Fibroblast of lung (primary cell): Measurements from ENCODE around the gene KCTD15. TPM values are rescaled to one million over a fixed set of nuclear protein-coding genes. Genes with fewer than 3 reads are reported as not detected.

ENCODE experiments used
- DNase-seq, 2 donors: peaks; one replicate each; pipeline versions ENCODE4 v3.0.0 to v3.0.0-alpha.2; 2010; ENCODE audit warnings: low read depth in 2 of 2
- H2AFZ ChIP-seq: 2 replicates; pipeline ENCODE4 v1.5.1; 2012; ENCODE audit warnings: low read length, control low read depth, inconsistent platforms
- H3K27ac ChIP-seq: 2 replicates; pipeline ENCODE4 v1.5.1; 2011; ENCODE audit warnings: low read length, control low read depth; ENCODE audit not compliant: insufficient read depth
- H3K27me3 ChIP-seq: 2 replicates; pipeline ENCODE4 v1.5.1; 2011; ENCODE audit warnings: mild to moderate bottlenecking, low read length; ENCODE audit not compliant: control insufficient read depth, insufficient read depth
- H3K36me3 ChIP-seq: 2 replicates; pipeline ENCODE4 v1.5.1; 2011; ENCODE audit warnings: low read length; ENCODE audit not compliant: control insufficient read depth, insufficient read depth
- H3K4me1 ChIP-seq: 2 replicates; pipeline ENCODE4 v1.5.1; 2011; ENCODE audit warnings: low read length; ENCODE audit not compliant: control insufficient read depth, insufficient read depth; ENCODE audit errors: extremely low read depth
- H3K4me2 ChIP-seq: 2 replicates; pipeline ENCODE4 v1.5.1; 2011; ENCODE audit warnings: low read length, control low read depth; ENCODE audit not compliant: insufficient read depth; ENCODE audit errors: extremely low read depth
- H3K4me3 ChIP-seq, 4 experiments: fragments of 200-600 bp in 1 of 4; sonication (generic) in 1 of 4; replicated peaks in 1 of 4; 2 replicates each; pipeline ENCODE4 v1.5.1; 2011 to 2016; ENCODE audit warnings: low read length in 4 of 4, low read depth in 3 of 4, mild to moderate bottlenecking in 3 of 4, control low read depth in 2 of 4, inconsistent platforms in 1 of 4, mixed read lengths in 1 of 4; ENCODE audit not compliant: insufficient read depth in 1 of 4; ENCODE audit errors: control extremely low read depth in 1 of 4
- H3K79me2 ChIP-seq: 2 replicates; pipeline ENCODE4 v1.5.1; 2012; ENCODE audit warnings: mild to moderate bottlenecking, low read length, inconsistent platforms; ENCODE audit not compliant: control insufficient read depth, insufficient read depth
- H3K9ac ChIP-seq: 2 replicates; pipeline ENCODE4 v1.5.1; 2011; ENCODE audit warnings: mild to moderate bottlenecking, low read length, control low read depth; ENCODE audit not compliant: insufficient read depth
- H3K9me3 ChIP-seq: 2 replicates; pipeline ENCODE4 v1.5.1; 2012; ENCODE audit warnings: low read depth, low read length; ENCODE audit not compliant: control insufficient read depth, insufficient read depth
- H4K20me1 ChIP-seq: 2 replicates; pipeline ENCODE4 v1.5.1; 2011; ENCODE audit warnings: low read length; ENCODE audit not compliant: control insufficient read depth, insufficient read depth; ENCODE audit errors: extremely low read depth
- CTCF ChIP-seq, 2 donors: IDR thresholded peaks in 1 of 2; conservative IDR thresholded peaks in 1 of 2; 1 replicate in 1 of 2; 2 replicates in 1 of 2; pipeline ENCODE4 v1.5.1; 2011 to 2012; ENCODE audit warnings: low read length in 2 of 2, control low read depth in 1 of 2, inconsistent platforms in 1 of 2, low read depth in 1 of 2, mild to moderate bottlenecking in 1 of 2
- EZH2 ChIP-seq: IDR thresholded peaks from 2 replicates; pipeline ENCODE4 v1.5.1; 2012; ENCODE audit warnings: low read length, control low read depth, mild to moderate bottlenecking; ENCODE audit errors: missing control alignments
- polyA plus RNA-seq, 2 donors: library from polyadenylated mRNA; depleted of rRNA in 1 of 2; stranded (reverse) in 1 of 2; unstranded in 1 of 2; fragments of >200 nt; gene quantifications; 2 replicates each; pipeline ENCODE4 v1.2.1, GENCODE V29; 2011 to 2012; ENCODE audit warnings: missing spikeins in 1 of 2
- total RNA-seq: library from RNA; depleted of rRNA; stranded (reverse); fragments of >200 nt; gene quantifications from 2 replicates; pipeline ENCODE4 v1.2.1, GENCODE V29; 2014

Gene KCTD15
- total and polyA plus RNA-seq, 2 donors (not counting 1 experiment from before 2014, with no cell fraction given) = 3.3 to 9.7 TPM

GRCh38 chr19:33772858-33773180 is 23.9 kb upstream of the KCTD15 start:
- Histone ChIP-seq H3K36me3 (no peaks in the 10 kb centered on the region), H3K4me1 (no peaks in the 10 kb centered on the region), H3K4me2 (no peak overlapping the region), H3K4me3 (no peak overlapping the region), H3K9me3 (no peaks in the 10 kb centered on the region), H3K9ac (no peak overlapping the region), H4K20me1 (no peaks in the 10 kb centered on the region), H3K27me3 (no peaks in the 10 kb centered on the region), H3K27ac (no peak overlapping the region), H3K79me2 (no peaks in the 10 kb centered on the region), H2AFZ (no peak overlapping the region)
- DNase-seq = no peak
- no peak for TF ChIP-seq EZH2
- no peak for TF ChIP-seq CTCF (conservative IDR thresholded peaks at IDR 0.05 in 1 of 2, IDR thresholded peaks at IDR 0.05 in 1 of 2; ENCODE audit: low read depth in 1 of 2, low read length in 2 of 2)

- Histone ChIP-seq H2AFZ (no peak overlapping the region), H3K4me1 (no peaks in the 10 kb centered on the region), H3K4me3 (no peak overlapping the region), H3K9ac (no peak overlapping the region), H3K36me3 (no peaks in the 10 kb centered on the region), H3K79me2 (no peaks in the 10 kb centered on the region), H4K20me1 (no peaks in the 10 kb centered on the region), H3K9me3 (no peaks in the 10 kb centered on the region), H3K27me3 (peaks cover 5% of the 10 kb centered on the region), H3K27ac (no peak overlapping the region), H3K4me2 (no peak overlapping the region)
- no peak for DNase-seq
- TF ChIP-seq EZH2 (no peak), CTCF (conservative IDR thresholded peaks at IDR 0.05 in 1 of 2, IDR thresholded peaks at IDR 0.05 in 1 of 2; ENCODE audit: low read depth in 1 of 2, low read length in 2 of 2) (no peak)
Measured at GRCh38 chr19:33773704-33774624, 22.7 kb upstream of the KCTD15 start.

GRCh38 chr19:33774751-33775150 is 21.9 kb upstream of the KCTD15 start:
- Histone ChIP-seq H3K36me3 (no peaks in the 10 kb centered on the region), H3K27me3 (peaks cover 6% of the 10 kb centered on the region), H3K9me3 (no peaks in the 10 kb centered on the region), H2AFZ (no peak overlapping the region), H3K79me2 (no peaks in the 10 kb centered on the region), H4K20me1 (no peaks in the 10 kb centered on the region), H3K4me3 (no peak overlapping the region), H3K27ac (no peak overlapping the region), H3K9ac (no peak overlapping the region), H3K4me2 (no peak overlapping the region), H3K4me1 (no peaks in the 10 kb centered on the region)
- no peak for DNase-seq
- no peak for TF ChIP-seq CTCF (conservative IDR thresholded peaks at IDR 0.05 in 1 of 2, IDR thresholded peaks at IDR 0.05 in 1 of 2; ENCODE audit: low read depth in 1 of 2, low read length in 2 of 2)
- no peak for TF ChIP-seq EZH2
